ENCODE results near the gene SPATA2. TPM values are rescaled to one million over a fixed set of nuclear protein-coding genes. Genes with fewer than 3 reads are reported as not detected.
A peak's percentile ranks its signal among the peaks of the same experiment; 100 is the strongest.

Gene SPATA2
- total and polyA plus RNA-seq, 2 of the 8 experiments (the other 6 are each of a cell fraction or from before 2014, with no cell fraction given): 11.0 to 13.0 TPM

GRCh38 chr20:49925901-49926454 lies 10.6 kb upstream of the SPATA2 start:
- Histone ChIP-seq H2BK5ac (ENCODE audit: low read depth, low read length) (no peak overlapping the region), H4K20me1 (replicated peaks in 1 of 2; ENCODE audit: control insufficient read depth in 1 of 2, insufficient read depth in 2 of 2, low read length in 2 of 2) (no peaks in the 10 kb centered on the region), H4K5ac (ENCODE audit: insufficient read length, low read depth, low read length) (no peak overlapping the region), H3K4ac (replicated peaks; ENCODE audit: insufficient read length, low read depth, low read length) (no peak overlapping the region), H3K27me3 (replicated peaks in 1 of 4; ENCODE audit: control insufficient read depth in 3 of 4, extremely low read depth in 1 of 4, insufficient read depth in 3 of 4, low read length in 3 of 4) (no peaks in the 10 kb centered on the region), H3K56ac (replicated peaks; ENCODE audit: insufficient read length, low read depth, low read length) (no peak overlapping the region), H2BK120ac (replicated peaks; ENCODE audit: low read depth, low read length) (no peak overlapping the region), H3K9me3 (ENCODE audit: insufficient read depth in 2 of 2, low read depth in 1 of 2, low read length in 1 of 2) (no peaks in the 10 kb centered on the region), H3K4me3 (ENCODE audit: extremely low read depth in 1 of 4, insufficient read depth in 2 of 4, low read depth in 3 of 4, low read length in 4 of 4) (no peak overlapping the region), H3K23ac (ENCODE audit: insufficient read length) (no peak overlapping the region), H3K14ac (ENCODE audit: insufficient read length) (no peak overlapping the region), H2BK12ac (ENCODE audit: low read depth, low read length) (no peak overlapping the region), H3K4me1 (replicated peaks in 1 of 4; ENCODE audit: control insufficient read depth in 3 of 4, insufficient read depth in 4 of 4, low read length in 3 of 4) (no peaks in the 10 kb centered on the region), H3K23me2 (ENCODE audit: low read depth, low read length) (no peaks in the 10 kb centered on the region), H4K8ac (ENCODE audit: extremely low read depth, insufficient read depth, low read length) (no peak overlapping the region), H4K91ac (replicated peaks; ENCODE audit: insufficient read length, low read length) (no peak overlapping the region), H3K9ac (replicated peaks in 1 of 4; ENCODE audit: extremely low read depth in 1 of 4, low read depth in 3 of 4, low read length in 3 of 4) (no peak overlapping the region), H3K4me2 (ENCODE audit: insufficient read depth in 1 of 2, low read depth in 2 of 2, low read length in 2 of 2) (no peak overlapping the region), H3K79me1 (ENCODE audit: low read depth, low read length) (no peaks in the 10 kb centered on the region), H3K27ac (ENCODE audit: low read depth, low read length) (no peak overlapping the region), H3K18ac (ENCODE audit: extremely low read depth, low read length) (no peak overlapping the region), H2AK5ac (ENCODE audit: low read depth, low read length) (no peak overlapping the region), H2BK15ac (ENCODE audit: low read length) (no peak overlapping the region), H3K79me2 (ENCODE audit: control insufficient read depth in 1 of 2, insufficient read depth in 2 of 2, low read length in 2 of 2) (no peaks in the 10 kb centered on the region), H2AFZ (ENCODE audit: low read length) (no peak overlapping the region), H3K36me3 (ENCODE audit: control insufficient read depth in 2 of 4, insufficient read depth in 4 of 4, low read length in 3 of 4) (no peaks in the 10 kb centered on the region), H2BK20ac (ENCODE audit: low read length) (no peak overlapping the region)
- WGBS, 2 experiments (ENCODE audit: extremely low coverage in 1 of 2, insufficient coverage in 1 of 2, insufficient read length in 1 of 2, insufficient replicate concordance in 2 of 2, low coverage in 1 of 2, low lambda C conversion rate in 2 of 2, missing lambda C conversion rate in 1 of 2): 91% methylated on average over 2 of the region's 2 CpGs; no CpG with 5 or more reads in 1 of the 2 experiments
- ChIA-PET POLR2A (ENCODE audit: partially characterized antibody) (no interaction called here), CTCF (ENCODE audit: partially characterized antibody) (interaction anchor here (0.6 to 1.0 kb wide), 2 partner anchors 21 to 383 kb away, joined by 3 read pairs; no protein-coding TSS in a partner anchor)
- DNase-seq (ENCODE audit: low read depth in 1 of 2, low spot score in 2 of 2) (no peak), FAIRE-seq (no peak)
- TF ChIP-seq BACH1 (IDR thresholded peaks at IDR 0.05; ENCODE audit: low read length) (peak; percentile 35; the same call in 1 of the 2 replicates), JUN (IDR thresholded peaks at IDR 0.05; ENCODE audit: low read depth, low read length) (no peak), SIN3A (conservative IDR thresholded peaks at IDR 0.05 in 1 of 2, IDR thresholded peaks at IDR 0.05 in 1 of 2; ENCODE audit: low read depth in 1 of 2, low read length in 2 of 2) (no peak), YY1 (IDR thresholded peaks at IDR 0.05; ENCODE audit: low read depth, low read length) (no peak), CEBPB (IDR thresholded peaks at IDR 0.05; ENCODE audit: low read depth, low read length) (no peak), HDAC2 (IDR thresholded peaks at IDR 0.05; ENCODE audit: borderline replicate concordance in 1 of 2, low read depth in 2 of 2, low read length in 2 of 2) (no peak)

Measured in H1 (cell line).